ENCODE measurements around the gene MYMX. TPM values are rescaled to one million over a fixed set of nuclear protein-coding genes. Genes with fewer than 3 reads are reported as not detected.

The MYMX gene
- total RNA-seq, 1 experiment from 2014 or later = not detected

DNA sequence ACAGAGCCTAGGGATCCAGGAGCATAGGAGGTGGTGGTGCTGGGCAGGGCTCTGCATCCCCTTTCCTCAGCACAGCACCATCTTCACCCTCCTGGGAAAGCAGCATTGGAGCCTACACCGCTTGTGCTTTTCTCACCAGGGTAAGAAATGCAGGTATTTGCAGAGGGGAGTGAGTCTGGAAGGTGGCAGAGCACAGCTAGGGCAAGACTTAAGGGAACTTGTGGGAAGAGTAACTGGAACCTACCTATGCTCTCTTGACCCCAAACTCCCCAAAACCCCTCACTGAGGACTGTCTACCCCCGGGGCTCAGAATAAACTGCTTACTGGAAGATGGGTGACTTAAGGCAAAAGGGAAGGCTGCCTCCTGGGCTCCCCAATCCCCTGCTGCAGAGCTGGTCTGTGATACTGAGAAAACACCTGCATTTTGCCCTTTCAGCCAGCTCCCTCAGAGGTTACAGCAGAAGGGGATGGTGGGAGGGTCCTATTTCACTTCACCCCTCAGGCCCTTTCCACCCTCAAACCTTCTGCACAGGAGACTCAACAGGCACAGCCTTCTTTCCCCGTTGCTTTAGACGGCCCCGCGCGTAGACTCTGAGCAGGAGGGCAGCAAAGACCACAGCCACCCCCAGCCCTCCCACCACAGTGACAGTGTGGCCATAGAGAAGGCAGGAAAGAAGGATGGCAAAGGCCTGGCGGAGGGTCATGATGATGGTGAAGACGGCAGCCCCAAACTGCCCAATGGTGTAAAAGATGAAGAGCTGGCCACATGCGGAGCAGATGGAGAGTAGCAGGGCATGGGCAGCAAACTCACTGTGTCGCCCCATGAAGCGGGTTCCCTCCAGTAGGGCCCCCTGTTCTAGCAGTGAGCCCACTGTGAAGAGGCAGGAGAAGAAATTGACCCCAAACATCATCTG, 37.7 kb downstream of the MYMX start:
- POLR2A ChIA-PET (ENCODE audit: unreplicated experiment) = interaction anchor here (0.6 kb wide), 1 partner anchor 31 kb away, joined by 20 read pairs; the partner anchor contains the start of gene SLC29A1
- Histone ChIP-seq H3K36me3 (ENCODE audit: low read depth, low read length) (peaks cover 51% of the 10 kb centered on the region), H4K20me1 (ENCODE audit: low read length) (peaks cover 64% of the 10 kb centered on the region), H3K79me2 (ENCODE audit: low read length) (peaks cover 49% of the 10 kb centered on the region), H3K9me3 (ENCODE audit: low read length) (no peaks in the 10 kb centered on the region), H3K27ac (ENCODE audit: low read length) (no peak overlapping the region), H3K4me1 (ENCODE audit: insufficient read depth, low read length) (peaks cover 37% of the 10 kb centered on the region), H3K9ac (ENCODE audit: low read length) (no peak overlapping the region), H3K27me3 (ENCODE audit: low read length) (no peaks in the 10 kb centered on the region), H3F3A (ENCODE audit: low read length, unreplicated experiment) (peaks cover 51% of the 10 kb centered on the region), H3K4me3 (ENCODE audit: low read length) (no peak overlapping the region), H3K4me2 (ENCODE audit: low read length) (peak overlapping the region; percentile 12; the same call in 1 of the 2 replicates), H2AFZ (ENCODE audit: low read length) (no peak overlapping the region), H3K9me2 (replicated peaks; ENCODE audit: low read length) (no peaks in the 10 kb centered on the region)
- no peak for ATAC-seq
- DNase-seq = no peak
- TF ChIP-seq EZH2phosphoT487 (IDR thresholded peaks at IDR 0.05; ENCODE audit: borderline replicate concordance, low read length) (no peak), EZH2 (IDR thresholded peaks at IDR 0.05; ENCODE audit: low read length, unreplicated experiment) (no peak)
- TF ChIP-seq, protein P1, sequence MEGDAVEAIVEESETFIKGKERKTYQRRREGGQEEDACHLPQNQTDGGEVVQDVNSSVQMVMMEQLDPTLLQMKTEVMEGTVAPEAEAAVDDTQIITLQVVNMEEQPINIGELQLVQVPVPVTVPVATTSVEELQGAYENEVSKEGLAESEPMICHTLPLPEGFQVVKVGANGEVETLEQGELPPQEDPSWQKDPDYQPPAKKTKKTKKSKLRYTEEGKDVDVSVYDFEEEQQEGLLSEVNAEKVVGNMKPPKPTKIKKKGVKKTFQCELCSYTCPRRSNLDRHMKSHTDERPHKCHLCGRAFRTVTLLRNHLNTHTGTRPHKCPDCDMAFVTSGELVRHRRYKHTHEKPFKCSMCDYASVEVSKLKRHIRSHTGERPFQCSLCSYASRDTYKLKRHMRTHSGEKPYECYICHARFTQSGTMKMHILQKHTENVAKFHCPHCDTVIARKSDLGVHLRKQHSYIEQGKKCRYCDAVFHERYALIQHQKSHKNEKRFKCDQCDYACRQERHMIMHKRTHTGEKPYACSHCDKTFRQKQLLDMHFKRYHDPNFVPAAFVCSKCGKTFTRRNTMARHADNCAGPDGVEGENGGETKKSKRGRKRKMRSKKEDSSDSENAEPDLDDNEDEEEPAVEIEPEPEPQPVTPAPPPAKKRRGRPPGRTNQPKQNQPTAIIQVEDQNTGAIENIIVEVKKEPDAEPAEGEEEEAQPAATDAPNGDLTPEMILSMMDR (conservative IDR thresholded peaks at IDR 0.05; ENCODE audit: low read depth, low read length) = no peak
- CTCF ChIA-PET = no interaction called here
- intact Hi-C loops (cut with micrococcal nuclease) = no loop called here
- no TSS peak for BruUV-seq (replicated peaks)

GRCh38 chr6:44255105-44255808, 38.5 kb downstream of the MYMX start:
- H3K4me3 ChIP-seq (ENCODE audit: low read length) = peak overlapping the region; percentile 81; the same call in 1 of the 2 replicates
- peak overlapping the region; percentile 100 for H3K4me2 ChIP-seq (ENCODE audit: low read length)
- H3K36me3 ChIP-seq (ENCODE audit: low read depth, low read length) = peaks cover 43% of the 10 kb centered on the region
- intact Hi-C loops (cut with micrococcal nuclease) = no loop called here
- no peak overlapping the region for H3K9ac ChIP-seq (ENCODE audit: low read length)
- POLR2A ChIA-PET (ENCODE audit: unreplicated experiment) = no interaction called here
- H3K4me1 ChIP-seq (ENCODE audit: insufficient read depth, low read length) = peaks cover 29% of the 10 kb centered on the region
- no TSS peak for BruUV-seq (replicated peaks)
- DNase-seq = peak; percentile 35
- no peak for TF ChIP-seq EZH2 (IDR thresholded peaks at IDR 0.05; ENCODE audit: low read length, unreplicated experiment)
- TF ChIP-seq EZH2phosphoT487 (IDR thresholded peaks at IDR 0.05; ENCODE audit: borderline replicate concordance, low read length) = no peak
- TF ChIP-seq, protein P1 (conservative IDR thresholded peaks at IDR 0.05; ENCODE audit: low read depth, low read length) = no peak
- CTCF ChIA-PET = interaction anchor here (0.5 kb wide), 1 partner anchor 35 kb away, joined by 3 read pairs; no protein-coding TSS in a partner anchor
- no peak overlapping the region for H3K27ac ChIP-seq (ENCODE audit: low read length)
- H4K20me1 ChIP-seq (ENCODE audit: low read length) = peaks cover 56% of the 10 kb centered on the region
- H3K9me2 ChIP-seq (replicated peaks; ENCODE audit: low read length) = no peaks in the 10 kb centered on the region
- no peaks in the 10 kb centered on the region for H3K27me3 ChIP-seq (ENCODE audit: low read length)
- peaks cover 43% of the 10 kb centered on the region for H3F3A ChIP-seq (ENCODE audit: low read length, unreplicated experiment)
- H3K79me2 ChIP-seq (ENCODE audit: low read length) = peaks cover 41% of the 10 kb centered on the region
- no peaks in the 10 kb centered on the region for H3K9me3 ChIP-seq (ENCODE audit: low read length)
- ATAC-seq = no peak
- no peak overlapping the region for H2AFZ ChIP-seq (ENCODE audit: low read length)

Measured in PC-3 (cell line).